GM12874 (cell line): ENCODE results near the gene TAF1A.

ENCODE experiments used
- TF ChIP-seq, protein P1 (sequence below): IDR thresholded peaks from 2 replicates; pipeline ENCODE4 v1.5.1; 2011; ENCODE audit warnings: low read depth, mild to moderate bottlenecking, control low read depth, low read length, moderate library complexity; ENCODE audit not compliant: insufficient read depth

TAF1A gene

DNA sequence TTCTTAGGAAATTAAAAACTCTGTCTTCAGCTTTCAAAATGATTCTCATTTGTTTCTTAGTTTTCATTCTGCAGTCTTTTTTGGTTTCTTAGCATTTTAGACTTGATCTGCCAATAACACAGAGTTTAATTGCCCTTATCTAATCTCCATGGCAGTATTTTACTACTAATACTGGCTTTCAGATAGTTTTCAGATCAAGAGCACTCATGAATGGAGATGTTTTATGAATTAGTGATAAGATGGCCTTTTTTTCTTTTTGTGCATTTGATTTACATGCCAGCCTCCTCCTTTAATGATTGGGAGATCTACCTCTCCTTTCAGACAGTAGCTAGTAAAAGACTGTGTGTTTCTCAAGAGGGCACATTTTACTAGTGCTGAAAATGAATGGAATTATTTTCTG is 33.7 kb upstream of the TAF1A start:
- TF ChIP-seq, protein P1, sequence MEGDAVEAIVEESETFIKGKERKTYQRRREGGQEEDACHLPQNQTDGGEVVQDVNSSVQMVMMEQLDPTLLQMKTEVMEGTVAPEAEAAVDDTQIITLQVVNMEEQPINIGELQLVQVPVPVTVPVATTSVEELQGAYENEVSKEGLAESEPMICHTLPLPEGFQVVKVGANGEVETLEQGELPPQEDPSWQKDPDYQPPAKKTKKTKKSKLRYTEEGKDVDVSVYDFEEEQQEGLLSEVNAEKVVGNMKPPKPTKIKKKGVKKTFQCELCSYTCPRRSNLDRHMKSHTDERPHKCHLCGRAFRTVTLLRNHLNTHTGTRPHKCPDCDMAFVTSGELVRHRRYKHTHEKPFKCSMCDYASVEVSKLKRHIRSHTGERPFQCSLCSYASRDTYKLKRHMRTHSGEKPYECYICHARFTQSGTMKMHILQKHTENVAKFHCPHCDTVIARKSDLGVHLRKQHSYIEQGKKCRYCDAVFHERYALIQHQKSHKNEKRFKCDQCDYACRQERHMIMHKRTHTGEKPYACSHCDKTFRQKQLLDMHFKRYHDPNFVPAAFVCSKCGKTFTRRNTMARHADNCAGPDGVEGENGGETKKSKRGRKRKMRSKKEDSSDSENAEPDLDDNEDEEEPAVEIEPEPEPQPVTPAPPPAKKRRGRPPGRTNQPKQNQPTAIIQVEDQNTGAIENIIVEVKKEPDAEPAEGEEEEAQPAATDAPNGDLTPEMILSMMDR = no peak

DNA sequence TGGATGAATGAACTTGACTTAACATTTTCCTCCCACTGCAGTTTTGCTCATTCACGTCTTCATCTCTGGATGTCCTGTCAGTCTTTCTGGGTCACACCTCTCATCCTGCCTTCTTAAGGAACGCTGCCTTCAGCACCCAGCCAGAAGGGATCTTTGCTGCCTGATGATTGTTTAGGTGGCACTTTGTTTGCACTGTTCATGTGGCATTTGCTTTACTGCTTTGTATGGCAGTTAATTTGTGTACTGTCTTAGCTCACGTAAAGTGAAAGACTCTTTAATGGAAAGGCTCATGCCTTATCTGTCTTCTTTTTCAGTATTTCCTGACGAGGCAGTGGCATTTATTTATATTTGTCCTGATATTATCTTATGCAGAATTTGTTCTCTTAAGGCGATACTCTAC is 33.0 kb upstream of the TAF1A start:
- TF ChIP-seq, protein P1 = no peak

DNA sequence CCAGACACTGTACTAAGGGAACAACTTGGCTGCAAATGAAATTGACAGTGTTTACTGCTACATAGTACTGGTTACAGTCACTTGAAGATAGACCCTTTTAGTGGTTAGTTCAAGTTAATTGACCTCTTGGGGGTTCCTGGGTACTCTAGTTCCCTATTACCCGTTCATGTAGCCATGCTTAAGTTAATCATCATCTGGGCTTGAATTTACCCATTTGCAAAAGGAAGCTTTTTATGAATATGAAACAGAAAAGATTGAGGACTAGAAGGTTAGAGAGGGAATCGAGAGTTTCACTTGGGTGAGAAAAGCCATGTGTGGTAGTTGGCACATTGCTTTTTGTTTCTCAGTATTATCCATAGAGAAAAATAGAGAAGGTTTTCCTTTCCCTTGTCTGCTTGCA is 30.8 kb upstream of the TAF1A start:
- TF ChIP-seq, protein P1 = no peak

DNA sequence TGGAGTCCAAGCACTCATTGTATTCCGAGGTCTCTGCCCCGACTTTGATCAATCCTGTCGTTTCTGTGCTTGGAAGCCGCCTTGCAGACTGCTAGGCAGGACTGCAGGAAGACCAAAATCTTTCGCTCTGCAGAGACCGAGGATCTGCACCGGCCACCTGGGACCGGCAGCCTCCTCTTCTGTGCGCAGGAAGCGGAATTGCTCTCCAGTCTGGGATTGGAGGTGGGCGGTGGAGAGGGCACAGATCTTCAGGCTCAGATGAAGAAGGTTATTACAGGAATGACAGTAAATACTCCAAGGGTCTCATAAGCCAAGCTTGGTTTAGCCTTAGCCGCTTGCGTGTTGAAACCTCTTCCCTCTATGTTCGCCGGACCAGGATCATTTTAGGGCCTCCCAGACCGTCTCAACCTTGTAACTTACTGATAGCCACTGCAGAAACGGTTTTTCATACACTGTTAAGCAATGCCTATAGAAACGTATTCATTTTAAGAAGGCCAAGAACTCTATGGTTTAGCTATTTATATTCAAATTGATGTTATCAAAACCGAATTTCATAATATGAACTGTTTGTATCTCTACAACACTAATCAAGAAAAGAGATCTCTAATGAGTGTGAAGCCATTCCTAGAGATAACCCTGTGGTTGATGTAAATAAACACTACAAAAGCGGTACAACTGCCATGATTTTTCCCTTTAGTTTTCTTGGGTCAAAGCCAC is 29.3 kb upstream of the TAF1A start:
- TF ChIP-seq, protein P1 = no peak

DNA sequence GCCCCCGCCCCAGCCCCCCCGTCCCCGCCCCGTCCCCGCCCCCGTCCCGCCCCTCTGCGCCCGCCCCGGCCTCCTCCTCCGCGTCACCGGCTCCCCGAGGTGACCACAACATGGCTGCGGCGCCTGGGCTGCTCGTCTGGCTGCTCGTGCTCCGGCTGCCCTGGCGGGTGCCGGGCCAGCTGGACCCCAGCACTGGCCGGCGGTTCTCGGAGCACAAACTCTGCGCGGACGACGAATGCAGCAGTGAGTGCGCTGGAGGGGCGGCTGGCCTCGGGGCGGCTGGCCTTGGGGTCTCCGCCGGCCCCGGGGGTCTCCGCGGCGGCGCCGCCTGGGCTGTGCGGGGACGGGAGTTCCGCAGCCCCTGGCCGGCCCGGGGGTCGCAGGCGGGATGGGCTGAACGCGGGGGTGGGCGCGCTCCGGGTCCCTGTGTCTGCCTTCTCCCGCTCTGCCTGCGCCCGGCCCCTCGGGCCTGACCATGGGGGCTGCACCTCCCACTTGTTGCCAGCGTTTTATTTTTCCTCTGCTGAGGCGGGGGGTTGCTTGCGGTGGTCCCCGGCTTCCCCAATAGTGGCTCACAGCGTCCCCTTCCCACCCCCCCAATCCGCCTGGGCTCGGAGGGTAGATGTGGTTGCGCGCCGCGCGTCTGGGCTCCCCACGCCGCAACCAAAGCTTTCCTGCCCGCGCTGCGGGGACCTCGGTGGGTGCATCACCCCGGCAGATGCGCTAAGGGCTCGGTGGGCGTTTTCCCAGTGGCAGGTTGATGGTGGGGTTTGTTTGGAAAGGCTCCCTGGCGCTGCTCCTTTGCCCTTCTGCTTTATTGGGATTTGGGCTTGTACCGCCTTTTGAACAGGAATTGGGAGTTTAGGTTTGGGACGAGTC is 28.5 kb upstream of the TAF1A start, which contains the start of gene MIA3:
MIA3 (plus strand) TSS at position 97 of the 879 bp plus-strand sequence; CDS start at position 111, 14 bp downstream.
- TF ChIP-seq, protein P1 = no peak

DNA sequence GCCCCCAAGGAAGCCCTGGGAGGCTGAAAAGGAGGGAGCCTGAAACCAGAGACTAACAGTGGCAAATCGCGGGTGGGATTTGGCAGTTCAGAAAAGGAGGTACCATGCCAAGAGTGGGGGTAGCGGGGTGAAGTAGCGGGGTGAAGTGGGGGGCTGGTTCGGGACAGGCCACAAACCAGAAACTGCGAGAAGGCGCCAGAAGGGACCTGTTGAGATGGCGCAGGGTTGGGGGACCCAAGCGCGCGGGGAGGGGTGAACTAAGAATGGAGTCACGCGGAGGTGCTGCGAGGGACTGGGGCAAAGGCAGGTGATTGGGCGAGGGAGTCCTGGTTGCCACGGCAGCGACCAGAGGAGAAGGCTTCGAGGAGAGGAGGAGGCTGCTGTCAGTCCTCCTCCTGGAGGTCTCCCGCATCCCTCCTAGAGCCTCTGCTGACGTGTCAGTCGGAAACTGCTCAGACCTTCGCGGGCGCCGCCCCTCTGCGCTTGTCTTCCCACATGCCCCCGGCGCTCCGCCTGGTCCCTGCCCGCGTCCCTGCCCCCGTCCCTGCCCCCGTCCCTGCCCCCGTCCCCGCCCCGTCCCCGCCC is 27.7 kb upstream of the TAF1A start:
- TF ChIP-seq, protein P1 = no peak

DNA sequence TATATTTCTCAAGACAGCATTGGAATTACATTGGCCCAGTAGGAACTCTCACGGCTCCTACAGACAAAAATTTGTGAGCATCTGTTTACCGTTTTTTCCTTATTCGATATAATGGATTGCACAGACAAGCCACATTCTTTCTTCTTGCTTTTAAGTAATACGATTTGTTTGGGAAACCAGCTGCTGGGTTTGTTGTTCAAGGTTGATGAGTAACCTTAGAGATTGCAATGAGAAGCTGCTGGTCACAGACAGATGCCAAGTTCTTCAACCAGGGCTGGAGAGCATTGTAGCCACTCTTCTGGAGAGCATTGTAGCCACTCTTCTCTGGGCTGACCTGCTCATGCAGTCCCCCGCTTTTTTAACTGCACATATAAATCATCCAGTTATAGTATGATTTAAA is 26.8 kb upstream of the TAF1A start:
- TF ChIP-seq, protein P1 = no peak
